Measurements from ENCODE around the gene ZNF658. TPM values are rescaled to one million over a fixed set of nuclear protein-coding genes. Genes with fewer than 3 reads are reported as not detected.
"Not testable (repeated sequence)": the region's sequence is repeated elsewhere in the genome, so short reads cannot be mapped to it uniquely, and the experiment has no call there.

The ZNF658 gene
- polyA plus RNA-seq, 3 donors = 0.32 to 0.69 (median 0.52) TPM

GRCh38 chr9:66881847-66882246, 18.7 kb upstream of the ZNF658 start:
- no CpG with 5 or more reads among the region's 3 CpGs for WGBS (ENCODE audit: insufficient coverage)
- H3K9me3 Mint-ChIP-seq; H3K4me3 Mint-ChIP-seq; H3K4me1 ChIP-seq (ENCODE audit: control insufficient read depth in 1 of 2, insufficient read depth in 2 of 2, low read length in 2 of 2); H3K36me3 Mint-ChIP-seq; H3K79me2 ChIP-seq (ENCODE audit: insufficient read depth, low read length); H3K27me3 Mint-ChIP-seq (ENCODE audit: low read depth in 3 of 3); H3K9ac ChIP-seq (ENCODE audit: insufficient read depth, low read length, poor library complexity, severe bottlenecking); H3K4me3 ChIP-seq (replicated peaks in 1 of 3; ENCODE audit: low read depth in 2 of 3, low read length in 3 of 3); DNase-seq; H4K20me1 ChIP-seq (ENCODE audit: insufficient read depth, low read length); H3K4me1 Mint-ChIP-seq; H3K27ac Mint-ChIP-seq; H3K9me3 ChIP-seq (replicated peaks in 1 of 2; ENCODE audit: control insufficient read depth in 1 of 2, insufficient read depth in 1 of 2, low read length in 2 of 2); H3K36me3 ChIP-seq (replicated peaks in 1 of 2; ENCODE audit: control insufficient read depth in 1 of 2, insufficient read depth in 2 of 2, low read length in 2 of 2); intact Hi-C loops (cut with micrococcal nuclease); H3K27me3 ChIP-seq (ENCODE audit: control insufficient read depth in 2 of 2, insufficient read depth in 2 of 2, low read length in 2 of 2); H2AFZ ChIP-seq (ENCODE audit: insufficient read depth, low read depth, low read length, poor library complexity, severe bottlenecking); H3K27ac ChIP-seq (ENCODE audit: low read depth in 1 of 2, low read length in 2 of 2); H3K4me2 ChIP-seq (replicated peaks; ENCODE audit: extremely low read depth, low read length, poor library complexity, severe bottlenecking): not testable (repeated sequence)

GRCh38 chr9:66890334-66890733, 10.2 kb upstream of the ZNF658 start:
- H3K4me1 ChIP-seq (ENCODE audit: control insufficient read depth in 1 of 2, insufficient read depth in 2 of 2, low read length in 2 of 2); H3K4me3 Mint-ChIP-seq; H4K20me1 ChIP-seq (ENCODE audit: insufficient read depth, low read length); H3K27ac Mint-ChIP-seq; DNase-seq; H3K4me3 ChIP-seq (replicated peaks in 1 of 3; ENCODE audit: low read depth in 2 of 3, low read length in 3 of 3); H3K36me3 ChIP-seq (replicated peaks in 1 of 2; ENCODE audit: control insufficient read depth in 1 of 2, insufficient read depth in 2 of 2, low read length in 2 of 2); H2AFZ ChIP-seq (ENCODE audit: insufficient read depth, low read depth, low read length, poor library complexity, severe bottlenecking); H3K9me3 Mint-ChIP-seq; H3K27ac ChIP-seq (ENCODE audit: low read depth in 1 of 2, low read length in 2 of 2); H3K27me3 Mint-ChIP-seq (ENCODE audit: low read depth in 3 of 3); H3K36me3 Mint-ChIP-seq; H3K4me2 ChIP-seq (replicated peaks; ENCODE audit: extremely low read depth, low read length, poor library complexity, severe bottlenecking); H3K9ac ChIP-seq (ENCODE audit: insufficient read depth, low read length, poor library complexity, severe bottlenecking); intact Hi-C loops (cut with micrococcal nuclease); H3K79me2 ChIP-seq (ENCODE audit: insufficient read depth, low read length); H3K4me1 Mint-ChIP-seq; H3K9me3 ChIP-seq (replicated peaks in 1 of 2; ENCODE audit: control insufficient read depth in 1 of 2, insufficient read depth in 1 of 2, low read length in 2 of 2); H3K27me3 ChIP-seq (ENCODE audit: control insufficient read depth in 2 of 2, insufficient read depth in 2 of 2, low read length in 2 of 2): not testable (repeated sequence)
- WGBS (ENCODE audit: insufficient coverage) = no CpG with 5 or more reads among the region's 1 CpG

- H3K4me2 ChIP-seq (replicated peaks; ENCODE audit: extremely low read depth, low read length, poor library complexity, severe bottlenecking); intact Hi-C loops (cut with micrococcal nuclease); H3K4me1 ChIP-seq (ENCODE audit: control insufficient read depth in 1 of 2, insufficient read depth in 2 of 2, low read length in 2 of 2); H4K20me1 ChIP-seq (ENCODE audit: insufficient read depth, low read length); H3K4me1 Mint-ChIP-seq; H3K79me2 ChIP-seq (ENCODE audit: insufficient read depth, low read length); H3K36me3 Mint-ChIP-seq; H3K27me3 Mint-ChIP-seq (ENCODE audit: low read depth in 3 of 3); H3K9ac ChIP-seq (ENCODE audit: insufficient read depth, low read length, poor library complexity, severe bottlenecking); H3K9me3 ChIP-seq (replicated peaks in 1 of 2; ENCODE audit: control insufficient read depth in 1 of 2, insufficient read depth in 1 of 2, low read length in 2 of 2); DNase-seq; H3K36me3 ChIP-seq (replicated peaks in 1 of 2; ENCODE audit: control insufficient read depth in 1 of 2, insufficient read depth in 2 of 2, low read length in 2 of 2); H3K27me3 ChIP-seq (ENCODE audit: control insufficient read depth in 2 of 2, insufficient read depth in 2 of 2, low read length in 2 of 2): not testable (repeated sequence)
- WGBS (ENCODE audit: insufficient coverage) = no CpG with 5 or more reads among the region's 8 CpGs
- Mint-ChIP-seq H3K9me3 (peaks cover 0 to 13% (median 4%) of the 10 kb centered on the region in 7 donors), H3K27ac (peak overlapping the region in 1 of 7 donors; percentile 64), H3K4me3 (peak overlapping the region; percentile 90 to 94)
- H3K4me3 ChIP-seq (replicated peaks in 1 of 3; ENCODE audit: low read depth in 2 of 3, low read length in 3 of 3) = peak overlapping the region; percentile 36 to 75 (median 69)
- peak overlapping the region in 1 of 2 donors; percentile 59 for H3K27ac ChIP-seq (ENCODE audit: low read depth in 1 of 2, low read length in 2 of 2)
- H2AFZ ChIP-seq (ENCODE audit: insufficient read depth, low read depth, low read length, poor library complexity, severe bottlenecking) = peak overlapping the region; percentile 74
Measured at GRCh38 chr9:66901141-66901540, 616 bp downstream of the ZNF658 start.

GRCh38 chr9:66909560-66909959, 9.0 kb downstream of the ZNF658 start:
- H3K4me1 Mint-ChIP-seq; DNase-seq; H3K9me3 ChIP-seq (replicated peaks in 1 of 2; ENCODE audit: control insufficient read depth in 1 of 2, insufficient read depth in 1 of 2, low read length in 2 of 2); H3K4me3 Mint-ChIP-seq; H3K9me3 Mint-ChIP-seq; H3K27me3 Mint-ChIP-seq (ENCODE audit: low read depth in 3 of 3); H3K4me3 ChIP-seq (replicated peaks in 1 of 3; ENCODE audit: low read depth in 2 of 3, low read length in 3 of 3); H3K36me3 ChIP-seq (replicated peaks in 1 of 2; ENCODE audit: control insufficient read depth in 1 of 2, insufficient read depth in 2 of 2, low read length in 2 of 2); H3K9ac ChIP-seq (ENCODE audit: insufficient read depth, low read length, poor library complexity, severe bottlenecking); H3K27ac ChIP-seq (ENCODE audit: low read depth in 1 of 2, low read length in 2 of 2); H4K20me1 ChIP-seq (ENCODE audit: insufficient read depth, low read length); H3K27me3 ChIP-seq (ENCODE audit: control insufficient read depth in 2 of 2, insufficient read depth in 2 of 2, low read length in 2 of 2); H3K79me2 ChIP-seq (ENCODE audit: insufficient read depth, low read length); H3K4me1 ChIP-seq (ENCODE audit: control insufficient read depth in 1 of 2, insufficient read depth in 2 of 2, low read length in 2 of 2); H3K4me2 ChIP-seq (replicated peaks; ENCODE audit: extremely low read depth, low read length, poor library complexity, severe bottlenecking); intact Hi-C loops (cut with micrococcal nuclease); H3K27ac Mint-ChIP-seq; H2AFZ ChIP-seq (ENCODE audit: insufficient read depth, low read depth, low read length, poor library complexity, severe bottlenecking): not testable (repeated sequence)
- no CpG with 5 or more reads among the region's 2 CpGs for WGBS (ENCODE audit: insufficient coverage)
- H3K36me3 Mint-ChIP-seq = peaks cover 7 to 12% of the 10 kb centered on the region in 2 donors

Measured in CD14-positive monocyte (primary cell).